CD14-positive monocyte (primary cell): ENCODE data around the gene RETREG2. TPM values are rescaled to one million over a fixed set of nuclear protein-coding genes. Genes with fewer than 3 reads are reported as not detected.
A peak's percentile ranks its signal among the peaks of the same experiment; 100 is the strongest.

Experiments
- DNase-seq, 3 donors: peaks; one replicate each; pipeline ENCODE4 v3.0.0-alpha.2; 2011 to 2022
- H2AFZ ChIP-seq: 2 replicates; pipeline ENCODE4 v1.6.0; 2012; ENCODE audit warnings: mild to moderate bottlenecking, low read depth, low read length, inconsistent platforms; ENCODE audit not compliant: insufficient read depth, poor library complexity, severe bottlenecking
- H3K27ac ChIP-seq, 2 donors: 1 replicate in 1 of 2; 2 replicates in 1 of 2; pipeline ENCODE4 v1.5.1; 2012 to 2013; ENCODE audit warnings: low read length in 2 of 2, control low read depth in 1 of 2, inconsistent platforms in 1 of 2, low read depth in 1 of 2, mild to moderate bottlenecking in 1 of 2
- H3K27me3 ChIP-seq, 2 donors: one replicate each; pipeline versions ENCODE4 v1.6.0 to v1.6.1; 2011 to 2013; ENCODE audit warnings: low read length in 2 of 2; ENCODE audit not compliant: control insufficient read depth in 2 of 2, insufficient read depth in 2 of 2
- H3K36me3 ChIP-seq, 2 donors: replicated peaks in 1 of 2; 1 replicate in 1 of 2; 2 replicates in 1 of 2; pipeline versions ENCODE4 v1.5.1 to v1.6.1; 2012 to 2013; ENCODE audit warnings: low read length in 2 of 2, control low read depth in 1 of 2, inconsistent platforms in 1 of 2, mild to moderate bottlenecking in 1 of 2; ENCODE audit not compliant: insufficient read depth in 2 of 2, control insufficient read depth in 1 of 2
- H3K4me1 ChIP-seq, 2 donors: 1 replicate in 1 of 2; 2 replicates in 1 of 2; pipeline versions ENCODE4 v1.5.1 to v1.6.1; 2012 to 2013; ENCODE audit warnings: low read length in 2 of 2, control low read depth in 1 of 2, inconsistent platforms in 1 of 2, mild to moderate bottlenecking in 1 of 2, moderate library complexity in 1 of 2; ENCODE audit not compliant: insufficient read depth in 2 of 2, control insufficient read depth in 1 of 2
- H3K4me2 ChIP-seq: replicated peaks from 2 replicates; pipeline ENCODE3; 2012; ENCODE audit warnings: low read length, moderate library complexity, mild to moderate bottlenecking; ENCODE audit not compliant: poor library complexity, severe bottlenecking; ENCODE audit errors: extremely low read depth
- H3K4me3 ChIP-seq, 3 experiments: fragments of 200-600 bp in 1 of 3; sonication (generic) in 1 of 3; replicated peaks in 1 of 3; 1 replicate in 2 of 3; 2 replicates in 1 of 3; pipeline ENCODE4 v1.5.1; 2011 to 2013; ENCODE audit warnings: low read length in 3 of 3, mild to moderate bottlenecking in 3 of 3, control low read depth in 2 of 3, low read depth in 2 of 3, inconsistent platforms in 1 of 3, moderate library complexity in 1 of 3
- H3K79me2 ChIP-seq: 2 replicates; pipeline ENCODE4 v1.6.0; 2012; ENCODE audit warnings: mild to moderate bottlenecking, control low read depth, inconsistent platforms, low read length, moderate library complexity; ENCODE audit not compliant: insufficient read depth
- H3K9ac ChIP-seq: 2 replicates; pipeline ENCODE4 v1.6.0; 2017; ENCODE audit warnings: low read length, mild to moderate bottlenecking; ENCODE audit not compliant: insufficient read depth, poor library complexity, severe bottlenecking
- H3K9me3 ChIP-seq, 2 donors: replicated peaks in 1 of 2; 1 replicate in 1 of 2; 2 replicates in 1 of 2; pipeline versions ENCODE4 v1.5.1 to v1.6.1; 2012 to 2013; ENCODE audit warnings: low read length in 2 of 2, control low read depth in 1 of 2; ENCODE audit not compliant: control insufficient read depth in 1 of 2, insufficient read depth in 1 of 2
- H4K20me1 ChIP-seq: 2 replicates; pipeline ENCODE4 v1.6.0; 2012; ENCODE audit warnings: mild to moderate bottlenecking, low read length, control low read depth, moderate library complexity; ENCODE audit not compliant: insufficient read depth
- H3K27ac Mint-ChIP-seq, 7 donors: one replicate each; pipeline ENCODE4 v1.8.0; 2020; ENCODE audit warnings: mild to moderate bottlenecking in 7 of 7, mixed read lengths in 7 of 7, moderate library complexity in 6 of 7, inconsistent platforms in 2 of 7
- H3K27me3 Mint-ChIP-seq, 3 donors: one replicate each; pipeline ENCODE4 v1.8.0; 2021 to 2022; ENCODE audit warnings: low read depth in 3 of 3, mild to moderate bottlenecking in 3 of 3, mixed read lengths in 3 of 3, moderate library complexity in 3 of 3, inconsistent platforms in 1 of 3
- H3K36me3 Mint-ChIP-seq, 2 donors: one replicate each; pipeline ENCODE4 v1.8.0; 2020; ENCODE audit warnings: mixed read lengths in 2 of 2, inconsistent platforms in 1 of 2, mild to moderate bottlenecking in 1 of 2
- H3K4me1 Mint-ChIP-seq: one replicate; pipeline ENCODE4 v1.8.0; 2020; ENCODE audit warnings: mild to moderate bottlenecking, mixed read lengths
- H3K4me3 Mint-ChIP-seq, 2 donors: one replicate each; pipeline ENCODE4 v1.8.0; 2020; ENCODE audit warnings: mild to moderate bottlenecking in 2 of 2, mixed read lengths in 2 of 2, moderate library complexity in 1 of 2
- H3K9me3 Mint-ChIP-seq, 7 donors: one replicate each; pipeline ENCODE4 v1.8.0; 2020 to 2022; ENCODE audit warnings: mixed read lengths in 7 of 7, mild to moderate bottlenecking in 6 of 7, moderate library complexity in 6 of 7, inconsistent platforms in 2 of 7
- WGBS: methylation state at CpG from one replicate; pipeline ENCODE4 v1.1.5; 2013; ENCODE audit warnings: missing lambda C conversion rate; ENCODE audit not compliant: insufficient coverage; 5-methylcytosine and 5-hydroxymethylcytosine counted together
- intact Hi-C, 2 donors: fragments of 100-400 bp; cut with micrococcal nuclease; formaldehyde crosslinking; loops; one replicate each; pipeline versions ENCODE4 v1.15.0 to v1.15.1; 2023
- polyA plus RNA-seq, 3 donors: library from polyadenylated mRNA; depleted of rRNA in 1 of 3; unstranded in 2 of 3; stranded (reverse) in 1 of 3; fragments of 300-500 nt in 2 of 3; fragments of >200 nt in 1 of 3; fragmentation: Illumina TruSeq in 2 of 3; gene quantifications; 1 replicate in 2 of 3; 2 replicates in 1 of 3; pipeline ENCODE4 v1.2.3, GENCODE V29; 2012 to 2021
- TF ChIP-seq, protein P1 (sequence below): fragments of 200-600 bp; IDR thresholded peaks from one replicate; pipeline ENCODE4 v1.8.0; 2022; ENCODE audit warnings: antibody characterized with exemption, mild to moderate bottlenecking

The RETREG2 gene
- polyA plus RNA-seq, 3 donors, result 37.7 to 60.9 (median 39.4) TPM

GRCh38 chr2:219140722-219141121, 37.4 kb upstream of the RETREG2 start:
- peaks cover 11 to 60% of the 10 kb centered on the region in 2 donors for H3K36me3 ChIP-seq
- no peaks in the 10 kb centered on the region for H3K27me3 ChIP-seq
- TF ChIP-seq, protein P1, sequence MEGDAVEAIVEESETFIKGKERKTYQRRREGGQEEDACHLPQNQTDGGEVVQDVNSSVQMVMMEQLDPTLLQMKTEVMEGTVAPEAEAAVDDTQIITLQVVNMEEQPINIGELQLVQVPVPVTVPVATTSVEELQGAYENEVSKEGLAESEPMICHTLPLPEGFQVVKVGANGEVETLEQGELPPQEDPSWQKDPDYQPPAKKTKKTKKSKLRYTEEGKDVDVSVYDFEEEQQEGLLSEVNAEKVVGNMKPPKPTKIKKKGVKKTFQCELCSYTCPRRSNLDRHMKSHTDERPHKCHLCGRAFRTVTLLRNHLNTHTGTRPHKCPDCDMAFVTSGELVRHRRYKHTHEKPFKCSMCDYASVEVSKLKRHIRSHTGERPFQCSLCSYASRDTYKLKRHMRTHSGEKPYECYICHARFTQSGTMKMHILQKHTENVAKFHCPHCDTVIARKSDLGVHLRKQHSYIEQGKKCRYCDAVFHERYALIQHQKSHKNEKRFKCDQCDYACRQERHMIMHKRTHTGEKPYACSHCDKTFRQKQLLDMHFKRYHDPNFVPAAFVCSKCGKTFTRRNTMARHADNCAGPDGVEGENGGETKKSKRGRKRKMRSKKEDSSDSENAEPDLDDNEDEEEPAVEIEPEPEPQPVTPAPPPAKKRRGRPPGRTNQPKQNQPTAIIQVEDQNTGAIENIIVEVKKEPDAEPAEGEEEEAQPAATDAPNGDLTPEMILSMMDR, result no peak
- no peaks in the 10 kb centered on the region for H3K9me3 ChIP-seq
- 100% methylated on average over 2 of the region's 3 CpGs for WGBS
- no peak for DNase-seq
- peaks cover 54 to 74% of the 10 kb centered on the region in 2 donors for H3K36me3 Mint-ChIP-seq
- no peaks in the 10 kb centered on the region for H3K79me2 ChIP-seq
- H3K27ac ChIP-seq, result no peak overlapping the region
- no peak overlapping the region for H3K27ac Mint-ChIP-seq
- peaks cover 2% of the 10 kb centered on the region for H3K4me1 Mint-ChIP-seq
- H2AFZ ChIP-seq, result no peak overlapping the region
- peaks cover 0 to 4% (median 1%) of the 10 kb centered on the region in 3 donors for H3K27me3 Mint-ChIP-seq
- H4K20me1 ChIP-seq, result no peaks in the 10 kb centered on the region
- H3K9me3 Mint-ChIP-seq, result peaks cover 0 to 7% (median 3%) of the 10 kb centered on the region in 7 donors
- H3K4me3 ChIP-seq, result no peak overlapping the region
- H3K4me2 ChIP-seq, result no peak overlapping the region
- H3K4me1 ChIP-seq, result no peaks in the 10 kb centered on the region
- intact Hi-C loops, result no loop called here
- no peak overlapping the region for H3K9ac ChIP-seq
- no peak overlapping the region for H3K4me3 Mint-ChIP-seq

DNA sequence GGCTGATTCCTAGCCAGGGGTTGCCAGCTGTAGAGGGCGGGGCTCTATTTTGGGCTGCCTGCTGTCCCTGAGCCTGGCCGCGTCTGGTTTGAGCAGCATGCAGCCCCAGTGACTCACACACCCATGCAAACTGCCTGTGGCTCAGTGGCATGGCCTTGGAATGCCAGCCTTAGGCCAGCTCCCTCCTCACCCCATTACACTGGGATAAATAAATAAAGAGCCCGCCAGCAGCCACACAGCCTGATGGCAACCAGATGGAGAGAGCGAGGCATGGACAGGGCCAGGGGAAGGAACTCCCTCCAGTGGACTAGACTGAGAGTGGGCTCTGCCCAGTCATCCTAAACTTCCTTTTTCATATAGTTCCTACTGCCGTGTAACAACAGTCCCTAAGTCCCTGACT, 35.7 kb upstream of the RETREG2 start:
- H3K9ac ChIP-seq, result no peak overlapping the region
- peak in 1 of 3 donors; percentile 19 for DNase-seq
- peaks cover 23 to 76% of the 10 kb centered on the region in 2 donors for H3K36me3 ChIP-seq
- H3K36me3 Mint-ChIP-seq, result peaks cover 68 to 84% of the 10 kb centered on the region in 2 donors
- H3K27me3 ChIP-seq, result no peaks in the 10 kb centered on the region
- H3K79me2 ChIP-seq, result no peaks in the 10 kb centered on the region
- no peak overlapping the region for H3K27ac Mint-ChIP-seq
- no peaks in the 10 kb centered on the region for H3K9me3 ChIP-seq
- intact Hi-C loops, result no loop called here
- WGBS, result 73% methylated on average over 5 of the region's 6 CpGs
- H2AFZ ChIP-seq, result no peak overlapping the region
- no peak overlapping the region for H3K4me2 ChIP-seq
- no peak overlapping the region for H3K4me3 Mint-ChIP-seq
- H3K4me1 Mint-ChIP-seq, result peaks cover 2% of the 10 kb centered on the region
- H3K27ac ChIP-seq, result no peak overlapping the region
- no peaks in the 10 kb centered on the region for H3K4me1 ChIP-seq
- H3K4me3 ChIP-seq, result no peak overlapping the region
- H3K27me3 Mint-ChIP-seq, result peaks cover 0 to 4% (median 1%) of the 10 kb centered on the region in 3 donors
- TF ChIP-seq, protein P1, result no peak
- H4K20me1 ChIP-seq, result no peaks in the 10 kb centered on the region
- H3K9me3 Mint-ChIP-seq, result peaks cover 0 to 7% (median 3%) of the 10 kb centered on the region in 7 donors
